Neuronal stem cell (in vitro differentiated cells): ENCODE measurements around the gene IPO13.

Experiments
- DNase-seq: peaks from one replicate; pipeline ENCODE4 v3.0.0-alpha.2; 2013; ENCODE audit warnings: low spot score
- H2AFZ ChIP-seq: one replicate; pipeline ENCODE4 v1.6.1; 2013; ENCODE audit warnings: mild to moderate bottlenecking, low read length, inconsistent platforms
- H2AK5ac ChIP-seq: 2 replicates; pipeline ENCODE4 v1.6.1; 2013; ENCODE audit warnings: low read depth, mild to moderate bottlenecking, inconsistent platforms, low read length, moderate library complexity, mixed read lengths
- H2BK120ac ChIP-seq: 2 replicates; pipeline ENCODE4 v1.6.1; 2013; ENCODE audit warnings: low read depth, mild to moderate bottlenecking, inconsistent platforms, low read length, moderate library complexity, mixed read lengths
- H2BK12ac ChIP-seq: one replicate; pipeline ENCODE4 v1.6.1; 2013; ENCODE audit warnings: low read length, inconsistent platforms
- H2BK15ac ChIP-seq: 2 replicates; pipeline ENCODE4 v1.6.1; 2013; ENCODE audit warnings: mild to moderate bottlenecking, low read length, inconsistent platforms, mixed read lengths
- H2BK5ac ChIP-seq: one replicate; pipeline ENCODE4 v1.6.1; 2013; ENCODE audit warnings: inconsistent platforms, mild to moderate bottlenecking, low read length, moderate library complexity
- H3K14ac ChIP-seq: one replicate; pipeline ENCODE4 v1.6.1; 2013; ENCODE audit warnings: low read length, inconsistent platforms
- H3K18ac ChIP-seq: 2 replicates; pipeline ENCODE4 v1.6.1; 2013; ENCODE audit warnings: low read length, inconsistent platforms
- H3K23ac ChIP-seq: 2 replicates; pipeline ENCODE4 v1.6.1; 2013; ENCODE audit warnings: low read depth, mild to moderate bottlenecking, mixed read lengths, low read length, inconsistent platforms; ENCODE audit not compliant: poor library complexity
- H3K27ac ChIP-seq: replicated peaks from 3 replicates; pipeline ENCODE4 v1.5.1; 2013; ENCODE audit warnings: low read length, inconsistent platforms
- H3K27me3 ChIP-seq, 3 experiments: 2 replicates each; pipeline ENCODE4 v1.6.1; 2013; ENCODE audit warnings: low read length in 3 of 3, mild to moderate bottlenecking in 2 of 3, inconsistent platforms in 1 of 3, low read depth in 1 of 3, mixed read lengths in 1 of 3, moderate library complexity in 1 of 3; ENCODE audit not compliant: control insufficient read depth in 3 of 3, insufficient read depth in 3 of 3
- H3K36me3 ChIP-seq, 2 donors: replicated peaks in 1 of 2; 2 replicates each; pipeline ENCODE4 v1.6.1; 2013; ENCODE audit warnings: low read length in 2 of 2; ENCODE audit not compliant: control insufficient read depth in 2 of 2, insufficient read depth in 2 of 2
- H3K4ac ChIP-seq: 2 replicates; pipeline ENCODE4 v1.6.1; 2013; ENCODE audit warnings: inconsistent platforms, mild to moderate bottlenecking, low read length, moderate library complexity
- H3K4me1 ChIP-seq, 2 donors: 1 replicate in 1 of 2; 2 replicates in 1 of 2; pipeline ENCODE4 v1.6.1; 2013; ENCODE audit warnings: low read length in 2 of 2, low read depth in 1 of 2; ENCODE audit not compliant: control insufficient read depth in 2 of 2, insufficient read depth in 1 of 2
- H3K4me2 ChIP-seq: one replicate; pipeline ENCODE4 v1.6.1; 2013; ENCODE audit warnings: mild to moderate bottlenecking, low read length, inconsistent platforms; ENCODE audit not compliant: insufficient read depth, poor library complexity, severe bottlenecking
- H3K4me3 ChIP-seq, 2 donors: 2 replicates each; pipeline ENCODE4 v1.5.1; 2013; ENCODE audit warnings: low read length in 2 of 2, mild to moderate bottlenecking in 2 of 2, inconsistent platforms in 1 of 2, moderate library complexity in 1 of 2
- H3K79me1 ChIP-seq: one replicate; pipeline ENCODE4 v1.6.1; 2013; ENCODE audit warnings: low read depth, mild to moderate bottlenecking, inconsistent platforms, low read length, moderate library complexity
- H3K9ac ChIP-seq: one replicate; pipeline ENCODE4 v1.6.1; 2013; ENCODE audit warnings: mild to moderate bottlenecking, low read depth, low read length, inconsistent platforms; ENCODE audit not compliant: poor library complexity
- H3K9me3 ChIP-seq, 2 donors: replicated peaks in 1 of 2; 2 replicates each; pipeline versions ENCODE3 to v1.6.1; 2013; ENCODE audit warnings: low read length in 2 of 2, mild to moderate bottlenecking in 2 of 2, inconsistent platforms in 1 of 2, low read depth in 1 of 2, mixed read lengths in 1 of 2, moderate library complexity in 1 of 2; ENCODE audit not compliant: control insufficient read depth in 2 of 2, insufficient read depth in 1 of 2
- H4K8ac ChIP-seq: one replicate; pipeline ENCODE4 v1.6.1; 2013; ENCODE audit warnings: low read depth, mild to moderate bottlenecking, inconsistent platforms, low read length, moderate library complexity
- H4K91ac ChIP-seq: one replicate; pipeline ENCODE4 v1.6.1; 2013; ENCODE audit warnings: low read length, low read depth, mild to moderate bottlenecking, inconsistent platforms; ENCODE audit not compliant: poor library complexity
- WGBS, 2 donors: extraction: QIAGEN DNeasy Blood & Tissue Kit; methylation state at CpG; one replicate each; pipeline ENCODE4 v1.1.7; 2013; ENCODE audit warnings: missing lambda C conversion rate in 2 of 2, mixed read lengths in 1 of 2; ENCODE audit not compliant: insufficient read length in 2 of 2, insufficient replicate concordance in 1 of 2; ENCODE audit errors: extremely low coverage in 2 of 2; 5-methylcytosine and 5-hydroxymethylcytosine counted together

The IPO13 gene

DNA sequence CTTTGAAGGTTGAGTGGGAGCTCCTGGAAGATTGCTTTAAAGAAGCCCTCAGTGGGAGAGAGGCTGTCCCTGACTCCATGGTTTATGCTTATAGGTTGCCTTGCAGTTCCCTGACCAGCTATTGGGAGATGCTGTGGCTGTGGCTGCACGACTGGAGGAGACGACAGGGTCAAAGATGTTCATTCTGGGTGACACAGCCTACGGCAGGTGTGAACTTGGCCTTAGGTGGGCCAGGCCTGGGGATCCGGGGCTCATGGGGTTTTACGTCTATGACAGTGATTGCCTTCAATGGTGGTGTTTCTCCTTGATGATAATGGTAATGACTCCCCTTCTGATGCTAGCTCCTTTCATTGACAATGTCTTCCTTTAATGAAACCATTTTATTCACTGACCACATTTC lies 23.8 kb downstream of the IPO13 start:
- Histone ChIP-seq H3K18ac (no peak overlapping the region), H3K23ac (no peak overlapping the region), H3K79me1 (peaks cover 5% of the 10 kb centered on the region), H2BK12ac (no peak overlapping the region), H2BK15ac (no peak overlapping the region), H3K4ac (no peak overlapping the region), H3K27ac (no peak overlapping the region), H3K4me2 (peak overlapping the region; percentile 86), H3K36me3 (peaks cover 4 to 31% of the 10 kb centered on the region in 2 donors), H3K14ac (no peak overlapping the region), H2AK5ac (no peak overlapping the region), H3K9ac (peak overlapping the region; percentile 71), H3K27me3 (no peaks in the 10 kb centered on the region), H3K9me3 (no peaks in the 10 kb centered on the region), H2BK120ac (no peak overlapping the region), H3K4me3 (peak overlapping the region; percentile 92), H3K4me1 (peaks cover 7 to 8% of the 10 kb centered on the region in 2 donors), H4K8ac (no peak overlapping the region), H2BK5ac (no peak overlapping the region), H2AFZ (peak overlapping the region; percentile 93), H4K91ac (no peak overlapping the region)
- WGBS, 2 donors: no CpG with 5 or more reads among the region's 5 CpGs
- DNase-seq: no peak

DNA sequence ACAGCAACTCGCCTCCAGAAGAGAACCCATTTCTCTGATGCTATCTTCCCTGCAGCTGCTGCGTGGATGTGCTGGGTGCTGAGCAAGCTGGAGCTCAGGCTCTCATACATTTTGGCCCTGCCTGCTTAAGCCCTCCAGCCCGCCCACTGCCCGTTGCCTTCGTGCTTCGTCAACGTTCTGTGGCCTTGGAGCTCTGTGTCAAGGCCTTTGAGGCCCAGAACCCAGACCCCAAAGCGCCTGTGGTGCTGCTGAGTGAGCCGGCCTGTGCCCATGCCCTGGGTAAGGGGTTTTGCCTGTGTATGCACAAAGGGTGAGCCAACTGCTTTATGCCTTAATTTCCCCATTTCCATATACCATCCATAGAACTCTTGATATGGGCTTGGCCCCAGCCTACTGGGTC lies 24.2 kb downstream of the IPO13 start:
- no CpG with 5 or more reads among the region's 9 CpGs for whole genome bisulfite sequencing, 2 donors
- H3K4me2 ChIP-seq: no peak overlapping the region
- no peak overlapping the region for H3K14ac ChIP-seq

DNA sequence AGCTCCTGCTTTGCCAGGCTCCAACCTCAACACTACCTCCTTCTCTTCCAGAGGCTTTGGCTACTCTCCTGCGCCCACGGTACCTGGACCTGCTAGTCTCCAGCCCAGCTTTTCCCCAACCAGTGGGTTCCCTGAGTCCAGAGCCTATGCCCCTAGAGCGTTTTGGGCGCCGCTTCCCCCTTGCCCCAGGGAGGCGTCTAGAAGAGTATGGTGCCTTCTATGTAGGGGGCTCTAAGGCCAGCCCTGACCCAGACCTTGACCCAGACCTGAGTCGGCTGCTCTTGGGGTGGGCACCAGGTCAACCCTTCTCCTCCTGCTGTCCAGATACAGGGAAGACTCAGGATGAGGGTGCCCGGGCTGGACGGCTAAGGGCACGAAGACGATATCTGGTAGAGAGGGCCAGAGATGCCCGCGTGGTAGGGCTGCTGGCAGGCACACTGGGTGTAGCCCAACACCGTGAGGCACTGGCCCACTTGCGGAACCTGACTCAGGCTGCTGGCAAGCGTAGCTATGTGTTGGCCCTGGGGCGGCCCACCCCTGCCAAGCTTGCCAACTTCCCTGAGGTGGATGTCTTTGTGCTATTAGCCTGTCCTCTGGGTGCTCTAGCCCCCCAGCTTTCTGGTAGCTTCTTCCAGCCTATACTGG lies 24.7 kb downstream of the IPO13 start:
- no peak overlapping the region for H3K23ac ChIP-seq
- no peak overlapping the region for H2BK5ac ChIP-seq
- no peak overlapping the region for H4K8ac ChIP-seq
- H2AFZ ChIP-seq: no peak overlapping the region
- H3K4ac ChIP-seq: no peak overlapping the region
- no peak overlapping the region for H4K91ac ChIP-seq
- no peak overlapping the region for H3K4me2 ChIP-seq
- no peak overlapping the region for H3K27ac ChIP-seq
- H3K4me3 ChIP-seq: peak overlapping the region in 1 of 2 donors; percentile 92
- no peaks in the 10 kb centered on the region for H3K9me3 ChIP-seq
- H2AK5ac ChIP-seq: no peak overlapping the region
- no peak overlapping the region for H2BK12ac ChIP-seq
- peaks cover 8% of the 10 kb centered on the region for H3K79me1 ChIP-seq
- WGBS, 2 donors: no CpG with 5 or more reads among the region's 17 CpGs
- H3K36me3 ChIP-seq: peaks cover 7 to 38% of the 10 kb centered on the region in 2 donors
- H3K27me3 ChIP-seq: no peaks in the 10 kb centered on the region
- no peak overlapping the region for H3K14ac ChIP-seq
- no peak overlapping the region for H3K9ac ChIP-seq
- no peak overlapping the region for H3K18ac ChIP-seq
- H3K4me1 ChIP-seq: peaks cover 10 to 17% of the 10 kb centered on the region in 2 donors
- no peak overlapping the region for H2BK15ac ChIP-seq
- DNase-seq: no peak
- no peak overlapping the region for H2BK120ac ChIP-seq

More for the DNA sequence above, 24.2 kb downstream of the IPO13 start:
- no peak overlapping the region for H3K27ac ChIP-seq
- peaks cover 8% of the 10 kb centered on the region for H3K79me1 ChIP-seq
- no peak overlapping the region for H3K18ac ChIP-seq
- H3K4me3 ChIP-seq: peak overlapping the region in 1 of 2 donors; percentile 92
- H4K8ac ChIP-seq: no peak overlapping the region
- H3K23ac ChIP-seq: no peak overlapping the region
- no peak overlapping the region for H3K9ac ChIP-seq
- no peak overlapping the region for H2AFZ ChIP-seq
- peaks cover 4 to 33% of the 10 kb centered on the region in 2 donors for H3K36me3 ChIP-seq
- H2BK5ac ChIP-seq: no peak overlapping the region
- H3K9me3 ChIP-seq: no peaks in the 10 kb centered on the region
- H3K27me3 ChIP-seq: no peaks in the 10 kb centered on the region
- no peak overlapping the region for H2BK12ac ChIP-seq
- no peak overlapping the region for H4K91ac ChIP-seq
- DNase-seq: no peak
- no peak overlapping the region for H2BK15ac ChIP-seq
- H2BK120ac ChIP-seq: no peak overlapping the region
- H3K4ac ChIP-seq: no peak overlapping the region
- H2AK5ac ChIP-seq: no peak overlapping the region
- H3K4me1 ChIP-seq: peaks cover 10 to 12% of the 10 kb centered on the region in 2 donors

DNA sequence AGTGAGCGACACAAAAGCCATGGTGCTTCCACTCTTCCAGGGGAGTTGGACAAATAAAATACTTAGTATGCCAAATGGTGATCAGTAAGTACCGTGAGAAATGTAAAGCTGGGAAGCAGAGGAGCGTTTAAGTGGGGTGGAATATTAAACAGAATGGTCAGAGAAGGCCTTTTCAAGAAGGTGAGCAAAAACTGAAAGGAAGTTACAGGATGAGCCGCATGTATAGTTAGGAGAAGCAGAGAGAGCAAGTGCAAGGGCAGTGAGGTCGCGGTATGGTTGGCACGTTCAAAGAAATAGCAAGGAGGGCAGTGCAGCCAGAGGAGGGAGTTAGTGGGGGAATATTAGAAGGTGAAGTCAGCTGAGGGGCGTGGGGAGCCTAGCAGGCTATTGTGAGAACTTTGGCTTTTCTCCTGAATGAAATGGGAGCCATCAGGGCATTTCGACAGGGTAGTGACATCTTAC lies 27.3 kb downstream of the IPO13 start:
- Histone ChIP-seq H3K36me3 (peaks cover 21 to 48% of the 10 kb centered on the region in 2 donors), H2BK15ac (peak overlapping the region; percentile 87), H4K8ac (no peak overlapping the region), H3K4me2 (peak overlapping the region; percentile 82), H2BK5ac (peak overlapping the region; percentile 79), H3K18ac (no peak overlapping the region), H3K23ac (peak overlapping the region; percentile 98), H3K4ac (no peak overlapping the region), H4K91ac (no peak overlapping the region), H3K4me3 (peak overlapping the region; percentile 90 to 98), H3K14ac (no peak overlapping the region), H2BK120ac (no peak overlapping the region), H3K27ac (no peak overlapping the region), H3K9ac (no peak overlapping the region), H3K79me1 (peaks cover 20% of the 10 kb centered on the region), H2BK12ac (no peak overlapping the region), H3K27me3 (no peaks in the 10 kb centered on the region), H3K9me3 (no peaks in the 10 kb centered on the region), H2AK5ac (no peak overlapping the region), H2AFZ (peak overlapping the region; percentile 97), H3K4me1 (peaks cover 14 to 25% of the 10 kb centered on the region in 2 donors)
- no CpG with 5 or more reads among the region's 9 CpGs for WGBS, 2 donors
- DNase-seq: no peak
